ENCODE data around the gene DPH5.
A peak's percentile ranks its signal among the peaks of the same experiment; 100 is the strongest.
"Not testable (repeated sequence)": the region's sequence is repeated elsewhere in the genome, so short reads cannot be mapped to it uniquely, and the experiment has no call there.

The DPH5 gene

DNA sequence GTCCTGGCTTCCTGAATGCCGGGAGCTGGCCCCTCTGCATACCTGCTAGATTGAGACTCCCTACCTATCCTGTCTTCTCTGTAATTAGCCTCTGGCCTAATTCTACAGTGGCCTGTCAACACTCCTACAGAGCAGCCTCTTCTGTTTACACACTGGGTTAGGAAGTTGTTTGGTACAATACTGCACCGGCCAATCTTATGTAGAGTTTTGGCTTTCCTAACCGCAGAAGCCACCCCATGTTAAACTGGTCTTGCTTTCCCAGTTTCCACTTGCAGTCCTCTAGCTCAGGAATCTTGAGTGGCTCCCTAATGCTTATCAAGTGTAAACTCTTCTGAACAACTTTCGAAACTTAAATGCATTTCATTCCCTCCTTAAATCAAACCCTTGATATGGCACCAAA, 42.8 kb downstream of the DPH5 start:
- no peak for DNase-seq (ENCODE audit: low spot score)

DNA sequence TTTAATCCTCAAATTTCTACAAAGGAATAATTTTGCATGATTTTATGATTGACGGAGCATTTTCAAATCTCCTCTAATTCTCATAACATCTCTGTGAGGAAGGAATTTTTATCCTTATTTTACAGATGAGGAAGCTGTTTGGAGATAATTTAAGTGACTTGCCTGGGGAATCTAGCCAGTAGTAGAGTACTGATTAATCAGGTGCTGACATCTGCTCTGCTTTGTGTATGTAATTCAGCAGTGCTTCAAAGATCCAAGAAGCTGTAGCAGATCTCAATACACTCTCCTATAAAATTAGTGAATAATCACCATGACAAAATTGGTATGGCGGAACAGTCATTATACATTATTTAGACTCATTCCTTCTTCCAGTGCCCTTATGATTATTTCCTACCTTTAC, 46.0 kb downstream of the DPH5 start:
- no peak for DNase-seq (ENCODE audit: low spot score)

DNA sequence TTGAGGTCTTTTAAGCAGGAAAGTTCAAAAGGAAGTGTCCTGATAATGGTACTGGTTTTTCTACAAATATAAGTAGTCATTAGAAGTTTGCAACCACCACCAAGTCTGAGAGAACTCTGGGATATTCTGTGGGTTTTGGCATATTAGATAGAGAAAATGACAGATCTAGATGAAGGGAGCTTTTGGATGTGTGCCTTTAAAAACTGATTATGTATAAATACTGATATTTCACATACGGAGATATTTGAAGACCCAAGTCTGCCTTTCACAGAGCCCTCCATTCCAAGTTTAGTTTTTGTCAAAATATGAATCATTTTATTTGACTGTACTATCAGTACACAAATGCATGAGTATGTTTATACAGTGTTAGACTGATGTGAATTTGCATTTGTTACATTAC, 48.6 kb downstream of the DPH5 start:
- DNase-seq (ENCODE audit: low spot score) = no peak

DNA sequence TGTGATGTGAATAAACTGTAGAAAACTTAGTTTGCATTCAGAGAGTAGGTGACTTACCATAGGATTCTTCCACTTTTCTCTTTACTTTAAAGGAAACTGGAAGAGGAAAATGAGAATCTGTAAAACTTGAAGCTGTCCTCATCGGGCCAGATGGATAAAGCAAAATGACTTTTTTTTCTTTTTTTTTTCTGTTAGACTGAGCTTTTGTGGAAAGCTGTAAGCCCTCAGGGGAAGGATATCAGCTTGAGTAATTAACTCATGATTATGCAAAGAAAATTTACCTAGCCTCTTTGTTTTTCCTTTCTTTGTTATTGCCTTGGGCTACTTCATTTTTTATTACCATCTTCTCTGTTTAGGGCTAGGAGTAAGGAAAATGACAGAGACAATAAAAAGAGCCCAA, 53.4 kb downstream of the DPH5 start:
- no peak for DNase-seq (ENCODE audit: low spot score)

DNA sequence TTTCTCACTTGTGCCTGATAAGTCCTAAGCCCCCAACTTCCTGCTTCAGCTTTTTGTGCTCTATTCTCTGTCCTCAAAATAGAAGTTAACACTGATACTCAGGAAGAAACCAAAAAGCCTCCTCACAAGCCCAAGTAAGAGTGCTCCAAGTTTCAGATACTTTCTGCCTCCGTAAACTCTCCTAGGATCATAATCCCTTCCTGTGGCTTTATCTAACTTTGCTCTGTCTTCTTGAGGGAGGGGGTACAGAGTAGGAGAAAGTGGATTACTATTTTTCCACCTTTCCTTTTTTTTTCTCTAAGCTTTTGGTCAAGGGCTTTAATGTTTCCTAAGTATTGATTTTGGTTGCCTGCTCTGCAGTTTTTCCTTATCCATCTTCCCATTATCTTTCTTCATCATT, 54.6 kb downstream of the DPH5 start:
- DNase-seq (ENCODE audit: low spot score) = no peak

DNA sequence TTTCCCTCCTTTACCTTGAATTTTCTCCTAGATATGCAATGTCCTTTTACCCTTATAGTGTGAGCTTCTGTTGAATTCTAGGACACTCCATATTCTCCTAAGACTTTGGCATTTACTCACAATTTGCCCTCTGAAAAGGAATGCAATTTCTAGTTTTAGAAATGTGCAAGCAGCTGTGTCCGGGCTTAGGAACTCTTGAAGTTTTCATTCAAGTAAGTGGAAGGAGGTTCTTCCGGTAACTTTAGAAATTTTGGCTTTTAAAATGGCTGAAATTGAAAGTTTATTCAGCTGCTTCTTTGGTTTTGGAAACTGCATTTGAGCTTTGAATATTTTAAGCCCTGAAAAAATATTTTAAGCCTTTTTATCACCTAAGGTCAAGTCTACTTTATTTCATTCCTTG, 56.3 kb downstream of the DPH5 start:
- DNase-seq (ENCODE audit: low spot score) = no peak

DNA sequence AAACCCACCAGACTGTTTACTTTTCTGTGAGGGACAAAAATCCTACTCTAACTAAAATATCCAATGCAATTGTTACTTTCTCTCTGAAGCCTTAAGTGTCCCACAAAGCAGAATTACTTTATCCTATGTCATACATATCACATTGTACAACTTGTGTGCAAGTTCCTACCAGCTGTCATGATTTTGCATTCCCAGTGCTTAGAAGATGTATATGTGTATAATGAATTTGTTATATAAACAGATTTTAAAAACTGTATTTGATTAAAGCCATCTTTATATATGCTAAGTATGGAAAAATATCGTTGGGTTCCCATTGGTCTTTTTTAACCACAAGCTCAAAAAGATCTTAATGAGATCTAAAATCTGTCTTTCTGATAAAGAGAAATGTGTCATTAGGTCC, 57.0 kb downstream of the DPH5 start:
- DNase-seq (ENCODE audit: low spot score) = no peak

DNA sequence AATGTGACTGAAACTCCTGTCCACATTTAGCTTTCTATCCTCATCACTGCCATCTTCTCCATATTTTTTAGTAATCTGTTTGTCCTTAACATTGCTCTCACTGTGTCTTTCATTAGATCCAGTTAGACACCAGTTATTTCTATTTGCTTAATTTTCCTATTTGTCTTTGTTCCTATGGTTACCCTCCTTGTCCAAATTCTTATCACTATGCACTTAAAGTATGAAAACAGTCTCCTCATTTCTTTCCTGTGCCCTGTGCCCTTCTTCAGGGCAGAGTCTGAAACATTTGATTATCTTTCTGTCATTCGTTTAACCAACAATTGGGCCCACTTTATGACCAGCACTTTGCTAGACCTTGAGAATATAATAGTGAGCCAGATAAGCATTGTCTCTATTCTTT, 65.5 kb downstream of the DPH5 start:
- no peak for DNase-seq (ENCODE audit: low spot score)

DNA sequence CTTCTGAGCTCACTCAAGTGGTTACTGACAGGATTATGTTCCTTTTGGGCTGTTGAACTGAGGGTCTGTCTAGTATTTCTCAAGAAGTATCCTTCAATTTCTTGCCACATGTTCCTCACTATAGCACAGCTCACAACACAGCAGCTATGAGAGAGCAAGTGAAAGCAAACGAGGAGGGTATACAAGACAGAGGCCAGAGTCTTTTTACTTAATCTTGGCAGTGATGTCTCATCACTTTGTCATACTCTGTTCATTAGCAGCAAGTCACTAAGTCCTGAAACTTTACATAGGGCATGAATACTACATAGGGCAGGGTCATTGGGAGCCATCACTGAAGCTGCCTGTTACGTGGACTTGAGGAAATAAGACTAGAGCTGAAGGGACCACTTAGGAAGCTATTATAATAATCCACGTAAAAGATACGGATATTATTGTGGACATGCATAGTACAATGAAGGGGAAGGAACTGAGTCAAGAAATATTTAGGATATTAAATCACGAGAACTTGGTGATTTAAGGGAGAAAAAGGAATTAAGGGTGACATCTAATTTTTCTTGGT, 66.0 kb downstream of the DPH5 start:
- peak; percentile 42 for DNase-seq (ENCODE audit: low spot score)

DNA sequence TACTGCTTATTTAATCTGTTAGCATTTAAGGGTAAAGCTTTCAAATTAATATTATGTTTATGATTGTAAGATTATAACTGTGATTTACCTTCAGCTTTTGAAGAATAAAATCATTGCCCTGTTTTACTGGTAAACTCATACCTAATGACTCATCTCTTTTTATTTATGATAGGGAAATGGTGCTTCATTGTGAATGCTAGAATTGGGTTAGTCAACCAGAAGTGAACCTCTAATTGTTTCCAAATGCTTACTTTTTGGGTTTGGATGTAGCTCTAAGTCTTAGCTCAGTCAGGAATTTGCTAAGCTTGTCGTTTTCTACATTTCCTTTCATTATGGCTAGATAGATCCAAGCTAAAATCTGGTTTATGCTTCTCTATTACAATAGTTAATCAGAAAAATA, 70.3 kb downstream of the DPH5 start:
- peak; percentile 55 for DNase-seq (ENCODE audit: low spot score)

DNA sequence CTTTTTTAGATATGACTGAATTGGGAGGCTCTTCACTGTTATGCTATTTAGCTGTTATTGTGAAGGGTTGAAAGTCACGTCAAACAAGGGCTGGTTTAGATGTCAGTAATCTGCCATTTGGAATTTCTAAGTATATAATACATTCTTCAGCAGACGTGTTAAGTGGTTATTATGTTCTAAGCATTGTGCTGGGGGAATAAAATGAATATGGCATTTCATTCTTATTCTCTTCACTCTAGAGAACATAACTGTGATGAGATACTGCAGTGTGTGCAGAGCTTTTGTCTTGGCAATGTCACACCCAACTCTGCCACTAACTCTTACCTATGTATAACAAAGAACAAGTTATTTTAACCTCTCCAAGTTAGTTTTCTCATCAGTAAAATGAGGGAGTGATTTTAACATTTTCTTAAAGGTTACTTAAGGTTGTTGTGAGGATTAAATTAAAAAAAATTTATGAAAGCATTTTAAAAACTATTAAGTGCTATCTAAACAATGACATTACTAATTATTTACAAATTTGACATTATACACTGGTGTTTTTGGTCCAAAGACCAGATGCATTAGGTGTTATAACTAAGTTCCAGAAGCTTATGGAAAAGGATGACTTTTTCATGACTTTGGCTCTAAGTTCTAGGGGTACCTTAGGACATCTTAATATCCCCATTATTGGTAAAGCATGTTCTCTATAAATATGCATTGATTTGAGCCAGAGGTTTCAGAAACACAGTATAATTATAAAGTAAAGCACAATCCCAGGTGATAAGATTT, 71.4 kb downstream of the DPH5 start:
- DNase-seq (ENCODE audit: low spot score) = no peak

DNA sequence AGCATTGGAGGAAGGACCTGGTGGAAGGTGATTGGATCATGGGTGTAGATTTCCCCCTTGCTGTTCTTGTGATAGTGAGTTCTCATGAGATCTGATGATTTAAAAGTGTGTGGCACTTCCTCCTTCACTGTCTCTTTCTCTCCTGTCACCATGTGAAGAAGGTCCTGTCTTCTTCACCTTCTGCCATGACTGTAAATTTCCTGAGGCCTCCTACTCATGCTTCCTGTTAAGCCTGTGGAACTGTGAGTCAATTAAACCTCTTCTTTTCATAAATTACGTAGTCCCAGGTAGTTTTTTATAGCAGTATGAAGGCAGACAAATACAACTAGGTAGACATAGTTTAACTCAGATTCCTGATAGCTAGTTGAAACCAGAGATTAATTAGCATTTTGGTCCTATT, 72.6 kb downstream of the DPH5 start:
- DNase-seq (ENCODE audit: low spot score) = not testable (repeated sequence)

DNA sequence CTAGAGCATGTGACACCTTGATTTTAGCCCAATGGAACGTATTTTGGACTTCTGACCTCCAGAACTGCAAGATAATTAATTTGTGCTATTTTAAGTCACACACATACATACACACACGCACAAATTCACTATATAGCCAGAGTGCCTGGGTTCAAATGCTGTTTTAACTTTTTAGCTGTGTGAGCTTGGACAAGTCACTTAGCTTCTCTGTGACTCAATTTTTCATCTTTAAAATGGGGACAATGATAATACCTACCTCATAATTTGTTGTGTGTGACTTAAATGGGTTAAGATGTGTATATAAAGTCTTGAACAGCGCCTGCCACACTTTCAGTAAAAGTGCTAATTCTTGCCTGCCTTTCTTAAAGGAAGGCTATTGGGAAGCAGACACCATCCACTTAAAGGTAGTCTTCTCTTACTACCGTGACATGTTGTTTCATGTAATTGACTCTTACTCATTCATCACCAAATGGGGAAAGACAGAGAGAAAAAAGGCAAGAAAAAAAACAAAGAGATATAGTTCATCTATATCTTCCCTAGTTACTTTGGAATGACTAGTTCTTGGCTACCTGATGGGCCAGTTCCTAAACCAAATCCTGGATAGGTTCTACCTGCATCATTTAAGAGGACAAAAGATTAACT, 73.4 kb downstream of the DPH5 start:
- no peak for DNase-seq (ENCODE audit: low spot score)

DNA sequence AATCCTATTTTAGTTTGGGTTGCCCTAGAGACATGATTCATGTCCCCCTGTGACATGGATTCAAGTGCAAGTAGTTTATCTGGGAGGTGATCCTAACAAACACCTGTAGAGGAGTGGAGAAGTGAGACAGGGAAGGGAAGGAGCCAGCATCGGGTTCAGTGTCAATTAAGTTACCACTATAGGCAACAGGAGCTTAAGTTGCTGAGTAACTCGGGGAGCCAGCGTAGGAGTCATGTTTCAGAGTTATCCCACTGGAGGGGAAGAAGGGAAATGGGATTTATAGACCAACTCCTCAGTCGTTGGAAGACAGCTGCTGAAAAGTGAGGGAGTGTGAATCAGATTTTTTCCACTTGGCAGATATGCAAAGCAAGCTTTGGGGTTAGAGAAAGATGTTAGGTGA, 74.8 kb downstream of the DPH5 start:
- DNase-seq (ENCODE audit: low spot score) = no peak

DNA sequence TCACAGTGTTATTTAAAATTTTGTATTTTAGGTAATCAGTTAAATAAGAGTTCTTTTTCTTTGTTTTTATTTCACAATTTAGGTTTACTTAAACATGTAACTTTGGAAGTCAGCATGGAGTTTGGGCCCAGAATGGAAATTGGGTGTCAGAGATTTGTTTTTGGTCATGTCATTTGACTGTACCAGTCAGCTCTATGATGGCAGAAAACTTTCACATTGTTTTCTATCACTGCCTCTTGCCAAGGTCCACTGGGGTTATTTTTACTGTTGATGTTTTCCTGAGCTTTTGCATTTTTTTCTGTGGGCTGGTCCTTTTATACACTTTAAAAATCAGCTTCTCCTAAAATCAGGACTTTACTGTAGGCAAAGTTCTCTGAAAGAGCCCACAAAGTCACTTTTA, 75.2 kb downstream of the DPH5 start:
- DNase-seq (ENCODE audit: low spot score) = no peak

DNA sequence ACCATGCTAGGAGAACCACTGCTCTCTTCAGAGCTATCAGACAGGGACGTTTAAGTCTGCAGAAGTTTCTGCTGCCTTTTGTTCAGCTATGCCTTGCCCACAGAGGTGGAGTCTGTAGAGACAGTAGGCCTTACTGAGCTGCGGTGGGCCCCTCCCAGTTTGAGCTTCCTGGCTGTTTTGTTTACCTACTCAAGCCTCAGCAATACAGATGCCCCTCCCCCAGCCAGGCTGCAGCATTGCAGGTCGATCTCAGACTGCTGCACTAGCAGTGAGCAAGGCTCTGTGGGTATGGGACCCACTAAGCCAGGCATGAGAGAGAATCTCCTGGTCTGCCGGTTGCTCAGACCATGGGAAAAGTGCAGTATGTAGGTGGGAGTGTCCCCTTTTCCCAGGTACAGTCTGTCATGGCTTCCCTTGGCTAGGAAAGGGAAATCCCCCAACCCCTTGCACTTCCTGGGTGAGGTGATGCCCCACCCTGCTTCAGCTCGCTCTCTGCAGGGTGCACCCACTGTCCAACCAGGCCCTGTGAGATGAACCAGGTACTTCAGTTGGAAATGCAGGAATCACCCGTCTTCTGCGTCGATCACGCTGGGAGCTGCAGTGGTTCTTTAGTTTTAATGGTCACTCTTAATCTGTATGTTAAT, 75.9 kb downstream of the DPH5 start:
- DNase-seq (ENCODE audit: low spot score) = not testable (repeated sequence)

DNA sequence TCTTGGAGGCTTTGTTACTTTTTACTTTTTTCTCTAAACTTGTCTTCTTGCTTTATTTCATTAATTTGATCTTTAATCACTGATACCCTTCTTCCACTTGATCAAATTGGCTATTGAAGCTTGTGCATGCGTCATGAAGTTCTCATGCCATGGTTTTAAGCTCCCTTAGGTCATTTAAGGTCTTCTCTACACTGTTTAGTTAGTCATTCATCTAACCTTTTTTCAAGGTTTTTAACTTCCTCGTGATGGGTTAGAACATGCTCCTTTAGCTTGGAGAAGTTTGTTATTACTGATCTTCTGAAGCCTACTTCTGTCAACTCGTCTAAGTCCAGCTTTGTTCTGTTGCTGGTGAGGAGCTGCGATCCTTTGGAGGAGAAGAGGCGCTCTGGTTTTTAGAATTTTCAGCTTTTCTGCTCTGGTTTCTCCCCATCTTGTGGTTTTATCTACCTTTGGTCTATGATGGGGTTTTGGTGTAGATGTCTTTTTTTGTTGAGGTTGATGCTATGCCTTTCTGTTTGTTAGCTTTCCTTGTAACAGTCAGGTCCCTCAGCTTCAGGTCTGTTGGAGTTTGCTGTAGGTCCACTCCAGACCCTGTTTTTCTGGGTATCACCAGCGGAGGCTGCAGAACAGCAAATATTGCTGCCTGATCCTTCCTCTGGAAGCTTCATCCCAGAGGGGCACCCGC, 76.7 kb downstream of the DPH5 start:
- not testable (repeated sequence) for DNase-seq (ENCODE audit: low spot score)

DNA sequence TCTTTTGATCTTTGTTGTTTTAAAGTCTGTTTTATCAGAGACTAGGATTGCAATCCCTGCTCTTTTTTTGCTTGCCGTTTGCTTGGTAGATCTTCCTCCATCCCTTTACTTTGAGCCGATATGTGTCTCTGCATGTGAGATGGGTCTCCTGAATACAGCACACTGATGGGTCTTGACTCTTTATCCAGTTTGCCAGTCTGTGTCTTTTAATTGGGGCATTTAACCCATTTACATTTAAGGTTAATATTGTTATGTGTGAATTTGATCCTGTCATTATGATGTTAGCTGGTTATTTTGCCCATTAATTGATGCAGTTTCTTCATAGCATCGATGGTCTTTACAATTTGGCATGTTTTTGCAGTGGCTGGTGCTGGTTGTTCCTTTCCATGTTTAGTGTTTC, 77.8 kb downstream of the DPH5 start:
- not testable (repeated sequence) for DNase-seq (ENCODE audit: low spot score)

DNA sequence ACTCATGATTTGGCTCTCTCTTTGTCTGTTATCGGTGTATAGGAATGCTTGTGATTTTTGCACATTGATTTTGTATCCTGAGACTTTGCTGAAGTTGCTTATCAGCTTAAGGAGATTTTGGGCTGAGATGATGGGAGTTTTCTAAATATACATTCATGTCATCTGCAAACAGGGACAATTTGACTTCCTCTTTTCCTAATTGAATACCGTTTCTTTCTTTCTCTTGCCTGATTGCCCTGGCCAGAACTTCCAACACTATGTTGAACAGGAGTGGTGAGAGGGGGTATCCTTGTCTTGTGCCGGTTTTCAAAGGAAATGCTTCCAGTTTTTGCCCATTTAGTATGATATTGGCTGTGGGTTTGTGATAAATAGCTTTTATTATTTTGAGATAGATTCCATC, 79.5 kb downstream of the DPH5 start:
- DNase-seq (ENCODE audit: low spot score) = not testable (repeated sequence)

DNA sequence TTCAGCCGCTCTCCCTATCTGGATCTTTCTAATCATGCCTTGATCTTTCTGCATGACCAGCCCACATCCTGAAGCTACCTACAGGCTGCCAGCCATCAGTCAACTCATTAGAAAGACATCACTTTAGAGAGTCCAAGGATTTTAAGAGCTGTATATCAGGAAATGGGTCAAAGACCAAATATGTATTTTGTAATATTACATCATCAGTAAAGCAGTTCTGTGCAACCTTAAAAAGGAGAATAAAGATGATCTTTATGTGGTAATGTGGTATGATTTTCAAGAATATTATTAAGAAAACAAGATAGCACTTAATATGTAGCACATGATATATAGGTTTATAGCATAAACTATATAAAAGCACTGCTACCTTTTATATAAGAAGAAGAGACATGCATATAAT, 82.1 kb downstream of the DPH5 start:
- DNase-seq (ENCODE audit: low spot score) = no peak

DNA sequence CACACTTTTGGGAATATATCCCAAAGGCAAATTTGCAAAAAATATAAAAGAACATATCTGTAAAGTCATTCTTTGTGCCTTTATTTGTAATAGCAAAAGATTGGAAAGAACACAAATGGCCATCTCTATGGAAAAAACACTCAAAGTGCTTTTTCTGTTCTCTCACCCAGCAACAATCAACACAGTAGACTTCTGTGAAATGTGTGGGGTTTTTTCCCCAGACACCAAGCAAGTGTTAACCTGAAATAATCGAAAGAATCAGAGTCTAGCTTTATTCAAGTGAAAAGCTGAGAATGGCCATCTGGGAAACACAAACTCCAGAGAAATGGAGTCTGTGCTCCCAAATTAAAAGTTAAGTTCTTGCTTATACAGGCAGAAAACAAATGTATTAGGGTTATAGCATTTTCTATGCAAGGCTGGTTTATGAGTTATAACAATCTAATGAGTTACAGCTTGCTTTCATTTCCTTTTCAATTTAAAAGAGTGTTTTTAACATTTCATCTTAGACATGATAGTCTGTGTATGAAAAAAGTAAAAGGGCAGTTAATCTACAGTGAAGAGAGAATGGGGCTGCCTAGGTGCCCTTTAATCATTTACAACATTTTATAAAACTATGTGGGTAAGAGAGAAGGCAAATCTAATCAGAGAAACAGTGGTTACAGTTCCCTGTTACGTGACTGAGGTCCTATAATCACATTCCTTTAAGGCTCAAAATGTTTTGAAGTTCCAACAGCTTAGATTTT, 83.1 kb downstream of the DPH5 start:
- DNase-seq (ENCODE audit: low spot score) = no peak

All from RKO (cell line).